Caco-2 (cell line): Measurements from ENCODE around the gene PROZ. TPM values are rescaled to one million over a fixed set of nuclear protein-coding genes. Genes with fewer than 3 reads are reported as not detected.

Source experiments
- BruUV-seq: library from RNA; stranded (reverse); fragments of 400-500 nt; replicated peaks from 2 replicates; lab custom pipeline; 2021; lab: Mats Ljungman, UMichigan
- CTCF ChIA-PET: fragments of 300-600 bp; sonication (Branson Sonifier 250); formaldehyde crosslinking; loops from one replicate; lab custom pipeline; 2022; ENCODE audit warnings: antibody characterized with exemption; lab: Charles Lee
- POLR2A ChIA-PET: fragments of 300-600 bp; sonication (Branson Sonifier 250); formaldehyde crosslinking; loops from one replicate; lab custom pipeline; 2022; ENCODE audit warnings: antibody characterized with exemption; lab: Charles Lee
- DNase-seq, 2 experiments: peaks; one replicate each; pipeline versions ENCODE4 v3.0.0 to v3.0.0-alpha.2; 2020 to 2022
- H3K27me3 ChIP-seq: replicated peaks from 2 replicates; pipeline ENCODE4 v1.6.0; 2011; ENCODE audit warnings: low read length; ENCODE audit not compliant: control insufficient read depth, insufficient read depth
- H3K36me3 ChIP-seq: 2 replicates; pipeline ENCODE4 v1.5.1; 2011; ENCODE audit warnings: low read length; ENCODE audit not compliant: control insufficient read depth, insufficient read depth
- H3K4me1 ChIP-seq: fragments of 250-450 bp; sonication (Bioruptor Pico); 2 replicates; pipeline ENCODE4 v1.5.1; 2020; ENCODE audit warnings: mild to moderate bottlenecking
- H3K4me3 ChIP-seq: 2 replicates; pipeline ENCODE4 v1.5.1; 2011; ENCODE audit warnings: low read depth, mild to moderate bottlenecking, control low read depth, low read length
- H3K9me3 ChIP-seq: fragments of 250-450 bp; sonication (Bioruptor Pico); 2 replicates; pipeline ENCODE4 v1.5.1; 2020; ENCODE audit warnings: mild to moderate bottlenecking, moderate library complexity
- H3K27ac Mint-ChIP-seq: one replicate; pipeline ENCODE4 v1.8.0; 2022; ENCODE audit warnings: mixed read lengths; ENCODE audit not compliant: unreplicated experiment
- H3K27me3 Mint-ChIP-seq: one replicate; pipeline ENCODE4 v1.8.0; 2022; ENCODE audit warnings: mixed read lengths; ENCODE audit not compliant: insufficient read depth, unreplicated experiment
- H3K36me3 Mint-ChIP-seq: one replicate; pipeline ENCODE4 v1.8.0; 2022; ENCODE audit warnings: mild to moderate bottlenecking, mixed read lengths; ENCODE audit not compliant: insufficient read depth, unreplicated experiment
- H3K4me1 Mint-ChIP-seq: one replicate; pipeline ENCODE4 v1.8.0; 2022; ENCODE audit warnings: low read depth, mixed read lengths; ENCODE audit not compliant: unreplicated experiment
- H3K4me3 Mint-ChIP-seq: one replicate; pipeline ENCODE4 v1.8.0; 2022; ENCODE audit warnings: mild to moderate bottlenecking, moderate library complexity, mixed read lengths; ENCODE audit not compliant: unreplicated experiment
- H3K9me3 Mint-ChIP-seq: one replicate; pipeline ENCODE4 v1.8.0; 2022; ENCODE audit warnings: mixed read lengths; ENCODE audit not compliant: unreplicated experiment
- CTCF ChIP-seq, 2 experiments: fragments of 200-600 bp in 1 of 2; IDR thresholded peaks; 1 replicate in 1 of 2; 2 replicates in 1 of 2; pipeline versions ENCODE4 v1.5.1 to v1.8.0; 2011 to 2022; ENCODE audit warnings: antibody characterized with exemption in 1 of 2, control low read depth in 1 of 2, inconsistent platforms in 1 of 2, low read depth in 1 of 2, low read length in 1 of 2, mild to moderate bottlenecking in 1 of 2, moderate library complexity in 1 of 2; ENCODE audit not compliant: insufficient read depth in 1 of 2, severe bottlenecking in 1 of 2, unreplicated experiment in 1 of 2
- intact Hi-C: fragments of 100-400 bp; cut with micrococcal nuclease; formaldehyde crosslinking; loops from one replicate; pipeline ENCODE4 v1.10.0; 2022; ENCODE audit not compliant: unreplicated experiment
- total RNA-seq: library from RNA; stranded (reverse); gene quantifications from 2 replicates; pipeline ENCODE4 v1.2.3, GENCODE V29; 2022

The PROZ gene
- total RNA-seq, 1 experiment from 2014 or later = not detected

DNA sequence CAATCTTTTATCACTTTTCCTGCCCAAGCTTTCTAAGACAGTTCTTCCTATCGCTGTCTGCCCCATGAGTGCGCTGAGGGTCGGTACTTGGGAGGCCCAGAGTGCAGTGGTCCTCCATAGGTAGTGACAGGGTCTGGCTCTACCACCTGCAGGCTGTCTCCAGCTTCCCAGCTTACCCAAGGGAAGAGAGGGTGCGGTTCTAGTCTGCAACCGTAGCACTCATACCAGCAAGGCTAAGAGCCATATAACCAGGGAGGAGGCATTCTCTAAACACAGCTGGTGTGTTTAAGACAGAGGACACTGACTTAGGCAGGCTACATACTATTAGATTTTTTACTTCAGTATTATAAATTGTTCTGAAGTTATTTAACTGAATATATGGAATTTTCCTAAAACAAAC lies 8.2 kb downstream of the PROZ start:
- peaks cover 13% of the 10 kb centered on the region for H3K4me1 Mint-ChIP-seq
- H3K4me3 Mint-ChIP-seq = no peak overlapping the region
- H3K9me3 ChIP-seq = no peaks in the 10 kb centered on the region
- no peaks in the 10 kb centered on the region; the same call in 1 of the 2 replicates for H3K36me3 ChIP-seq
- CTCF ChIA-PET = no interaction called here
- H3K4me1 ChIP-seq = peaks cover 14% of the 10 kb centered on the region
- H3K4me3 ChIP-seq = no peak overlapping the region
- POLR2A ChIA-PET = no interaction called here
- no peaks in the 10 kb centered on the region for H3K27me3 ChIP-seq
- intact Hi-C loops = no loop called here
- no peaks in the 10 kb centered on the region for H3K9me3 Mint-ChIP-seq
- H3K27me3 Mint-ChIP-seq = peaks cover 8% of the 10 kb centered on the region
- TF ChIP-seq CTCF (IDR thresholded peaks at IDR 0.05; ENCODE audit: insufficient read depth in 1 of 2, low read depth in 1 of 2, low read length in 1 of 2, severe bottlenecking in 1 of 2, unreplicated experiment in 1 of 2) = no peak
- no peak for DNase-seq
- no TSS peak for BruUV-seq
- H3K27ac Mint-ChIP-seq = no peak overlapping the region
- peaks cover 30% of the 10 kb centered on the region for H3K36me3 Mint-ChIP-seq

DNA sequence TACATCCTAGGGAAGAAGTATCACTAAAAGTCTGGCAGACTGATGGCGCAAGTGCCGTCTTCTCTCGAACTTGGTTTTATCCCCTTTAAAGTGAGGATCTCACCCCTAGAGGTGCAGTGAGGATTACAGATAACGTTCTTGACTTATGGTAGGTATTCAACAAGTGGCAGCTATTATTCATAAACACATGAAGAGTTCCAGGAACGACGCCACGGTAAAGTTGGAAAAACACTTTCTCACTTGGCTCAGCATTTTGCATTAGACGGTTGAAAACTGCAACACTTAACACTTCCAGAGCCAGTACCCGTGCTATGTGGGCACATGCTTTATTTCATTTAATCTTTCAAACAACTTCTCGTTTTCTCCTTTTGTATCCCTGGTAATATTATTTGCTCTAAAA lies 8.7 kb downstream of the PROZ start:
- peaks cover 8% of the 10 kb centered on the region for H3K27me3 Mint-ChIP-seq
- CTCF ChIA-PET = interaction anchor here (0.6 kb wide), 1 partner anchor 222 kb away, joined by 6 read pairs; no protein-coding TSS in a partner anchor
- POLR2A ChIA-PET = no interaction called here

GRCh38 chr13:113167575-113167974 lies 9.1 kb downstream of the PROZ start:
- no peak for TF ChIP-seq CTCF (IDR thresholded peaks at IDR 0.05; ENCODE audit: insufficient read depth in 1 of 2, low read depth in 1 of 2, low read length in 1 of 2, severe bottlenecking in 1 of 2, unreplicated experiment in 1 of 2)
- Mint-ChIP-seq H3K27ac (no peak overlapping the region), H3K4me3 (no peak overlapping the region), H3K4me1 (peaks cover 13% of the 10 kb centered on the region), H3K27me3 (peaks cover 7% of the 10 kb centered on the region), H3K36me3 (peaks cover 35% of the 10 kb centered on the region), H3K9me3 (no peaks in the 10 kb centered on the region)
- intact Hi-C loops = no loop called here
- H3K9me3 ChIP-seq = no peaks in the 10 kb centered on the region
- no peaks in the 10 kb centered on the region; the same call in 1 of the 2 replicates for H3K36me3 ChIP-seq
- POLR2A ChIA-PET = no interaction called here
- no peak overlapping the region for H3K4me3 ChIP-seq
- BruUV-seq = no TSS peak
- CTCF ChIA-PET = interaction anchor here (0.6 kb wide), 1 partner anchor 223 kb away, joined by 6 read pairs; no protein-coding TSS in a partner anchor
- H3K27me3 ChIP-seq = no peaks in the 10 kb centered on the region
- no peak for DNase-seq
- peaks cover 14% of the 10 kb centered on the region for H3K4me1 ChIP-seq

More for the DNA sequence above, 8.7 kb downstream of the PROZ start:
- Mint-ChIP-seq H3K36me3 (peaks cover 35% of the 10 kb centered on the region), H3K9me3 (no peaks in the 10 kb centered on the region), H3K4me3 (no peak overlapping the region), H3K27ac (no peak overlapping the region), H3K4me1 (peaks cover 13% of the 10 kb centered on the region)
- intact Hi-C loops = no loop called here
- no peaks in the 10 kb centered on the region for H3K27me3 ChIP-seq
- H3K9me3 ChIP-seq = no peaks in the 10 kb centered on the region
- H3K4me1 ChIP-seq = peaks cover 14% of the 10 kb centered on the region
- no peak for TF ChIP-seq CTCF (IDR thresholded peaks at IDR 0.05; ENCODE audit: insufficient read depth in 1 of 2, low read depth in 1 of 2, low read length in 1 of 2, severe bottlenecking in 1 of 2, unreplicated experiment in 1 of 2)
- BruUV-seq = no TSS peak
- H3K36me3 ChIP-seq = no peaks in the 10 kb centered on the region; the same call in 1 of the 2 replicates
- no peak for DNase-seq
- no peak overlapping the region for H3K4me3 ChIP-seq
